PC-3 (cell line): ENCODE measurements around the gene OBP2A.

Source experiments
- CTCF ChIP-seq: fragments of 300-600 bp; sonication (generic); conservative IDR thresholded peaks from 2 replicates; pipeline ENCODE4 v1.5.1; 2017; ENCODE audit warnings: antibody characterized with exemption, low read depth, mild to moderate bottlenecking, low read length
- EZH2 ChIP-seq: fragments of 300-600 bp; sonication (generic); IDR thresholded peaks from one replicate; pipeline ENCODE4 v1.6.1; 2017; ENCODE audit warnings: antibody characterized with exemption, mild to moderate bottlenecking, low read length; ENCODE audit not compliant: unreplicated experiment
- EZH2phosphoT487 ChIP-seq: fragments of 300-600 bp; sonication (generic); IDR thresholded peaks from 2 replicates; pipeline ENCODE4 v1.6.1; 2018; ENCODE audit warnings: mild to moderate bottlenecking, antibody characterized with exemption, low read length, borderline replicate concordance

- TF ChIP-seq CTCF (no peak), EZH2 (no peak), EZH2phosphoT487 (no peak)
Measured at GRCh38 chr9:135574943-135575342, 29.0 kb downstream of the OBP2A start.
